Bronchus fibroblast of lung (primary cell): ENCODE measurements around the gene GALR1. TPM values are rescaled to one million over a fixed set of nuclear protein-coding genes. Genes with fewer than 3 reads are reported as not detected.

Source experiments
- total RNA-seq: library from RNA; depleted of rRNA; stranded (reverse); fragments of >200 nt; gene quantifications from 2 replicates; pipeline ENCODE4 v1.2.3, GENCODE V29; 2015

GALR1 gene
- total RNA-seq, result not detected in 2 replicates

GRCh38 chr18:77249569-77250500 is at the start of gene GALR1:
Gene GALR1, plus strand, starts transcription at chr18:77249848. Its CDS starts 701 bp downstream, at chr18:77250549.

Other genes starting within 250 kb of the GALR1 start
- 3.2 and 3.4 TPM in 2 replicates for gene MBP, start 117.1 kb upstream of the GALR1 start, total RNA-seq